ENCODE results near the gene GDPD5.

Gene GDPD5

GRCh38 chr11:75441804-75442132 lies 84.0 kb downstream of the GDPD5 start:
- DNase-seq = no peak

- DNase-seq = no peak
Measured at GRCh38 chr11:75440960-75441803, 84.6 kb downstream of the GDPD5 start.

- no peak for DNase-seq
Measured at GRCh38 chr11:75439495-75440120, 86.1 kb downstream of the GDPD5 start.

- no peak for DNase-seq
Measured at GRCh38 chr11:75439026-75439425, 86.7 kb downstream of the GDPD5 start.

GRCh38 chr11:75437966-75438659 lies 87.6 kb downstream of the GDPD5 start:
- DNase-seq = no peak

GRCh38 chr11:75436806-75437205 lies 88.9 kb downstream of the GDPD5 start:
- no peak for DNase-seq

- DNase-seq = no peak
Measured at GRCh38 chr11:75435571-75435925, 90.2 kb downstream of the GDPD5 start.

- DNase-seq = no peak
Measured at GRCh38 chr11:75434886-75435570, 90.7 kb downstream of the GDPD5 start.

- no peak for DNase-seq
Measured at GRCh38 chr11:75434051-75434450, 91.7 kb downstream of the GDPD5 start.

- DNase-seq = no peak
Measured at GRCh38 chr11:75433443-75433842, 92.3 kb downstream of the GDPD5 start.

- no peak for DNase-seq
Measured at GRCh38 chr11:75432911-75433321, 92.8 kb downstream of the GDPD5 start, which contains the start of gene KLHL35. TSS of gene KLHL35 (minus strand) at chr11:75433203. CDS start at chr11:75430629, 2,574 bp downstream.

- DNase-seq = no peak
Measured at GRCh38 chr11:75431533-75432525, 93.9 kb downstream of the GDPD5 start.

GRCh38 chr11:75430714-75431532 lies 94.8 kb downstream of the GDPD5 start:
- DNase-seq = no peak

- peak; percentile 56 for DNase-seq
Measured at GRCh38 chr11:75429902-75430713, 95.6 kb downstream of the GDPD5 start.

- no peak for DNase-seq
Measured at GRCh38 chr11:75429641-75429901, 96.2 kb downstream of the GDPD5 start.

GRCh38 chr11:75428989-75429640 lies 96.6 kb downstream of the GDPD5 start:
- no peak for DNase-seq

GRCh38 chr11:75428281-75428724 lies 97.4 kb downstream of the GDPD5 start:
- peak; percentile 52 for DNase-seq

- DNase-seq = no peak
Measured at GRCh38 chr11:75427181-75427580, 98.6 kb downstream of the GDPD5 start.

GRCh38 chr11:75426720-75427086 lies 99.0 kb downstream of the GDPD5 start:
- no peak for DNase-seq

GRCh38 chr11:75425422-75425821 lies 100.3 kb downstream of the GDPD5 start:
- no peak for DNase-seq

Measured in activated CD4-positive, alpha-beta T cell treated with anti-CD3 and anti-CD28 coated beads, Interleukin-2, amount 50 U/mL, for 1 hour (primary cell).